Glutamatergic neuron (in vitro differentiated cells): ENCODE measurements around the gene SVOP. TPM values are rescaled to one million over a fixed set of nuclear protein-coding genes. Genes with fewer than 3 reads are reported as not detected.
"Not testable (repeated sequence)": the region's sequence is repeated elsewhere in the genome, so short reads cannot be mapped to it uniquely, and the experiment has no call there.

ENCODE experiments used
- DNase-seq: peaks from one replicate; pipeline ENCODE4 v3.0.0; 2022
- H3K27ac Mint-ChIP-seq: one replicate; pipeline ENCODE4 v1.8.0; 2020; ENCODE audit warnings: mild to moderate bottlenecking, mixed read lengths, inconsistent platforms; ENCODE audit not compliant: unreplicated experiment
- H3K27me3 Mint-ChIP-seq: one replicate; pipeline ENCODE4 v1.8.0; 2020; ENCODE audit warnings: mild to moderate bottlenecking, moderate library complexity, mixed read lengths, inconsistent platforms; ENCODE audit not compliant: unreplicated experiment
- H3K36me3 Mint-ChIP-seq: one replicate; pipeline ENCODE4 v1.8.0; 2020; ENCODE audit warnings: mild to moderate bottlenecking, mixed read lengths, inconsistent platforms; ENCODE audit not compliant: unreplicated experiment
- H3K4me1 Mint-ChIP-seq: one replicate; pipeline ENCODE4 v1.8.0; 2020; ENCODE audit warnings: mild to moderate bottlenecking, low read depth, mixed read lengths, inconsistent platforms; ENCODE audit not compliant: unreplicated experiment
- H3K4me3 Mint-ChIP-seq: one replicate; pipeline ENCODE4 v1.8.0; 2020; ENCODE audit warnings: mild to moderate bottlenecking, mixed read lengths, inconsistent platforms; ENCODE audit not compliant: unreplicated experiment
- H3K9me3 Mint-ChIP-seq: one replicate; pipeline ENCODE4 v1.8.0; 2020; ENCODE audit warnings: mild to moderate bottlenecking, moderate library complexity, mixed read lengths, inconsistent platforms; ENCODE audit not compliant: unreplicated experiment
- total RNA-seq: library from RNA; stranded (reverse); fragmentation: NEBNext Ultra II Directional; extraction: Animal tissue kit (Norgen Biotek cat#: 25700); gene quantifications from one replicate; pipeline ENCODE4 v1.2.1, GENCODE V29; 2021; ENCODE audit not compliant: unreplicated experiment
- TF ChIP-seq, protein P1 (sequence below): fragments of 200-600 bp; sonication (generic); IDR thresholded peaks from one replicate; pipeline ENCODE4 v1.5.0; 2021; ENCODE audit not compliant: partially characterized antibody, unreplicated experiment

Gene SVOP
- total RNA-seq, 1 donor from 2014 or later = 79.3 TPM

DNA sequence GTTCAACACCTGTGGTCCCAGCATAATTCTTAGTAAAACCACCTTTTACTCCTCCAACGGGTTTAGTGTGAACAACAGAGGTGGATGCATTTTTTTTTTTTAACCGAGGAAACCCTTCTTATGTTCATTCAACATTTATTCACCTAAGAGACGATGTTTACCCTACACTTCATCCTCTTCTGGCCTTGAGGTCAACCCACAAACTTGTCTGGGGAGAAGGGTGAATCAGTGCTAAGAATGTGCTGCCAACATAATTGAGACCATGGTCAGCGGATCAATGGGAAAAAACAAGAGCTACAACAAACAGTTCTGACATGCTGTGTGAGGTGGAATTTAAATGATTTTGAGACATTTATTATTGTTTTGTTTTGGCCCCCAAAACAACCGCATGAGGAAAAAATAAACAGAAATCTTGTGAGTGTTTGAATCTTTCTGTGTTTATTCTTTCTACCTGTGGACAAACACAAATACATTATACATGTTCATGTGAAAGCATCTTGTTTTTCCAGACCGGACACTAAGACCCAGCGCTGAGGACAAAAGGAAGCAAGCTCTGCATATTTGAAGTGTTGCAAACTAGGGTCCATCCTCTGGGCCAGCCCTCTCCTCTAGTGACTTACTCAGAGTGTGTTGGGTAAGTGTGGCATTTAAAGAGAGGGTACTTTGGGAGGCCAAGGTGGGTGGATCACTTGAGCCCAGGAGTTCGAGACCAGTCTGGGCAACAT is 26.4 kb upstream of the SVOP start:
- Mint-ChIP-seq H3K9me3 (peaks cover 1% of the 10 kb centered on the region), H3K27me3 (peaks cover 1% of the 10 kb centered on the region), H3K4me3 (no peak overlapping the region), H3K27ac (no peak overlapping the region), H3K4me1 (no peaks in the 10 kb centered on the region), H3K36me3 (no peaks in the 10 kb centered on the region)
- DNase-seq = no peak
- TF ChIP-seq, protein P1, sequence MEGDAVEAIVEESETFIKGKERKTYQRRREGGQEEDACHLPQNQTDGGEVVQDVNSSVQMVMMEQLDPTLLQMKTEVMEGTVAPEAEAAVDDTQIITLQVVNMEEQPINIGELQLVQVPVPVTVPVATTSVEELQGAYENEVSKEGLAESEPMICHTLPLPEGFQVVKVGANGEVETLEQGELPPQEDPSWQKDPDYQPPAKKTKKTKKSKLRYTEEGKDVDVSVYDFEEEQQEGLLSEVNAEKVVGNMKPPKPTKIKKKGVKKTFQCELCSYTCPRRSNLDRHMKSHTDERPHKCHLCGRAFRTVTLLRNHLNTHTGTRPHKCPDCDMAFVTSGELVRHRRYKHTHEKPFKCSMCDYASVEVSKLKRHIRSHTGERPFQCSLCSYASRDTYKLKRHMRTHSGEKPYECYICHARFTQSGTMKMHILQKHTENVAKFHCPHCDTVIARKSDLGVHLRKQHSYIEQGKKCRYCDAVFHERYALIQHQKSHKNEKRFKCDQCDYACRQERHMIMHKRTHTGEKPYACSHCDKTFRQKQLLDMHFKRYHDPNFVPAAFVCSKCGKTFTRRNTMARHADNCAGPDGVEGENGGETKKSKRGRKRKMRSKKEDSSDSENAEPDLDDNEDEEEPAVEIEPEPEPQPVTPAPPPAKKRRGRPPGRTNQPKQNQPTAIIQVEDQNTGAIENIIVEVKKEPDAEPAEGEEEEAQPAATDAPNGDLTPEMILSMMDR = no peak

DNA sequence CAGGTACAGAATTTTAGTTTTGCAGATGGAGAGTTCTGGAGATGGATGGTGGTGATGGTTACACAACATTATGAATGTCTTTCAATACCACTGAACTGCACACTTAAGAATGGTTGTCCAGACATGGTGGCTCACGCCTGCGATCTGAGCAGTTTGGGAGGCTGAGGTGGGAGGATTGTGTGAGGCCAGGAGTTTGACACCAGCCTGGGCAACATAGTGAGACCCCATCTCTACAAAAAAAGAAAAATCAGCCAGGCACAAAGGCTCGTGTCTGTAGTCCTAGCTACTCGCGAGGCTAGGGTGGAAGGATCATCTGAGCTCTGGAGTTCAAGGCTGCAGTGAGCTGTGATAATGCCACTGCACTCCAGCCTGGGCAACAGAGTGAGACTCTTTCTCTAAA is 23.4 kb upstream of the SVOP start:
- DNase-seq = no peak
- Mint-ChIP-seq H3K27me3 (peaks cover 1% of the 10 kb centered on the region), H3K9me3 (peaks cover 1% of the 10 kb centered on the region), H3K4me3 (no peak overlapping the region), H3K4me1 (no peaks in the 10 kb centered on the region), H3K36me3 (no peaks in the 10 kb centered on the region), H3K27ac (no peak overlapping the region)
- TF ChIP-seq, protein P1 = no peak

DNA sequence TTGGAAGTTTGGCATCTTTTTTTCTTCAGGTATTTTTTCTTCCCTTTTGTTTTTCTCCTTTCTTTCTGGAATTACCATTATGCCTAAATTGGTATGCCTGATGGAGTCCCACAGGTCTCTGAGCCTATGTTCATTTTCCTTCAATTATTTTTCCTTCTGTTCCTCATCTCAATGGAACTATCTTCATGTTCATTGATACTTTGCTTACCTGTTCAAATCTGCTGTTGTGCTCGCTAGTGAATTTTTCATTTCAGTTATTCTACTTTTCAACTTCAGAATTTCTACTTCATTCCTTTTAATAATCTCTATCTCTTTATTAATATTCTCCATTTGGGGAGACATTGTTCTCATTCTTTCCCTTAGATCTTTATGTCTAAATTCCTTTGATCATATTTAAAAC is 16.1 kb upstream of the SVOP start:
- peaks cover 4% of the 10 kb centered on the region for H3K9me3 Mint-ChIP-seq
- no peak for DNase-seq
- H3K4me3 Mint-ChIP-seq = no peak overlapping the region
- H3K36me3 Mint-ChIP-seq = peaks cover 5% of the 10 kb centered on the region
- no peak overlapping the region for H3K27ac Mint-ChIP-seq
- no peaks in the 10 kb centered on the region for H3K4me1 Mint-ChIP-seq
- TF ChIP-seq, protein P1 = no peak
- H3K27me3 Mint-ChIP-seq = peaks cover 2% of the 10 kb centered on the region

DNA sequence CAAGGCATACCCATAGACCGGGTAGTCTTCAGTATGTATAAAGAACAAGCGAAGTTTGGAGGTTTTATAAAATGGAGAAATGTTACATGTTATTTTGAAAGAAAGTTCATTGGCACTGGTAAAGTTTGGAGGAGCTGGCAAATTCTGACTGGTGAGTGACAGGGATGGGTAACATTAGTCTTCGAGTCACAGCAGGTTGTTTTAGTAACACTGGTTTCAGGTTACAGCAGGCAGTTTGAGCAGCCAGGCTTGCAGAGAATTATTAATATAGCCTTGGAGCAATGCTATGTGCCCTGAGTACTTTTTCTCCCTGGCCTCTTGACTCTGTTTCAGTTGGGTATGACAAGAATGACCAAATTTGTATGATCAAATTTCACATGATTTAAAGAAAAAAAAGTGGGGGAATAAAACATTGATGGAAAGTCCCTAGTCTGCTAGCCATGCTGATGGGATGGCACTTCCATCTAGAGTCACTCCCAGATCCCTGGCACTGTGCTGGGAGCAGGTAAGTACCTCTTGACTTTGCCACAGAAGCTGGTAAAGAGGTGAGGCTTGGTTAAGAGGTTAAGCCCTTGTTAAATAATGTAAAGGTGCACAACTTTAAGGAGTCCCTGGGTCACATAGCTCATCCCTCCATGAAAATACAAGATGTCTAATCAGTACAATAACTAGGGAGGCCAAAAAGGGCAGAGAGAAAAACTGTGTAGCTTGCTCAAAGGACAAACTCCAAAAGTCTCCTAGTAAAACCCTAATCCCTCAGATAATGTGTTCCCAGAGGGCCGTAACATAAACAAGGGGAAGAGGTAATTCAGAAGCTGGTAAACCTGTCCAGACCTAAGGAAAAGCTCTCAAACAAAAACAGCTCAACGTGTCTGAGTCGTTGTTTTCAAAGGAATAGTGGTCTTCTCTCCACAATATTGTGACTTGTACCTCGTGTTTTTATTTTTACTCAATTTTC is 12.7 kb upstream of the SVOP start:
- no peak overlapping the region for H3K27ac Mint-ChIP-seq
- no peak overlapping the region for H3K4me3 Mint-ChIP-seq
- peaks cover 4% of the 10 kb centered on the region for H3K9me3 Mint-ChIP-seq
- no peak for DNase-seq
- TF ChIP-seq, protein P1 = no peak
- no peaks in the 10 kb centered on the region for H3K4me1 Mint-ChIP-seq
- peaks cover 5% of the 10 kb centered on the region for H3K36me3 Mint-ChIP-seq
- H3K27me3 Mint-ChIP-seq = peaks cover 2% of the 10 kb centered on the region

DNA sequence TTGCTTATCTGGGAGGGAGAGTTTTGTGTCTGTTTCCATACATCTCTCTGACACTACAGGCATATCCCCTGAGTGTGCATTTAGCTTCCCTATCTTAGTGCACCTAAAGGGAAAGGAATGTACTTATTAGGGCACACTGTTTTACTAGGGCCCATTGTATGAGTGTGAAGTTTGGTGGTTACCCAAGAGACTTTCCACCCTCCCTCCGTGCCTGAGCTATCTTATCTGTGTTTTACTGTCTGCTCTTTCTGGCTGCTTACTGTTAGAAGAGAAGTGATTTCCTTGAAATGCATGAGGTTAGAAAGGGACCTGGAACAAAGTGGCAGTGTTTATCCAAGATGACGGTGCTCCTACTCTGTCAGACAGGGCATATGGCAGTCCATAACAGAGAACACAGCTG is 8.5 kb upstream of the SVOP start:
- Mint-ChIP-seq H3K27ac (no peak overlapping the region), H3K36me3 (no peaks in the 10 kb centered on the region), H3K4me1 (no peaks in the 10 kb centered on the region), H3K27me3 (no peaks in the 10 kb centered on the region), H3K9me3 (no peaks in the 10 kb centered on the region), H3K4me3 (no peak overlapping the region)
- DNase-seq = no peak
- TF ChIP-seq, protein P1 = no peak

DNA sequence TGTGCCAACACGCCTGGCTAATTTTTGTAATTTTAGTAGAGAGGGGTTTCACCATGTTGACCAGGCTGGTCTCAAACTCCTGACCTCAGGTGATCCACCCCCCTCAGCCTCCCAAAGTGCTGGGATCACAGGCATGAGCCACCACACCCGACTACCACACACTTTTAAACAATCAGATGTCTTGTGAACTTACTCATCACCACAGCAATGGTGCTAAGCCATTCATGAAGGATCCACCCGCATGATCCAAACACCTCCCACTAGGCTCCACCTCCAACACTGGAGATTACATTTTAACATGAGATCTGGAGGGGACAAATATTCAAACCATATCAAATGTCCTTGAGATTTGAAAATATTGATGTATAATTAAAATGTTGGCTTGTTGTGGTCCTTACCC is 7.8 kb upstream of the SVOP start:
- not testable (repeated sequence) for H3K9me3 Mint-ChIP-seq, H3K27ac Mint-ChIP-seq, H3K27me3 Mint-ChIP-seq, H3K36me3 Mint-ChIP-seq, H3K4me3 Mint-ChIP-seq, H3K4me1 Mint-ChIP-seq, DNase-seq
